Measurements from ENCODE around the gene RAB20. TPM values are rescaled to one million over a fixed set of nuclear protein-coding genes. Genes with fewer than 3 reads are reported as not detected.

The RAB20 gene
- total RNA-seq, 1 experiment from 2014 or later = 14.3 TPM

- no peak for TF ChIP-seq TCF7 (CRISPR knock-in tag; IDR thresholded peaks at IDR 0.05; ENCODE audit: low read depth)
- no peak for TF ChIP-seq NR2C2 (CRISPR knock-in tag; IDR thresholded peaks at IDR 0.05)
- no peak for TF ChIP-seq SMAD3 (CRISPR knock-in tag; IDR thresholded peaks at IDR 0.05; ENCODE audit: borderline replicate concordance)
Measured at GRCh38 chr13:110475550-110476219, 85.8 kb downstream of the RAB20 start (continued).

- peaks cover 47% of the 10 kb centered on the region for H3K36me3 Mint-ChIP-seq
- peak overlapping the region; percentile 24; the same call in 1 of the 2 replicates for H3K27ac Mint-ChIP-seq
- ATAC-seq (no peak), DNase-seq (ENCODE audit: low spot score) (no peak)
- ChIA-PET POLR2A (no interaction called here), CTCF (no interaction called here)
- TF ChIP-seq, protein P1, sequence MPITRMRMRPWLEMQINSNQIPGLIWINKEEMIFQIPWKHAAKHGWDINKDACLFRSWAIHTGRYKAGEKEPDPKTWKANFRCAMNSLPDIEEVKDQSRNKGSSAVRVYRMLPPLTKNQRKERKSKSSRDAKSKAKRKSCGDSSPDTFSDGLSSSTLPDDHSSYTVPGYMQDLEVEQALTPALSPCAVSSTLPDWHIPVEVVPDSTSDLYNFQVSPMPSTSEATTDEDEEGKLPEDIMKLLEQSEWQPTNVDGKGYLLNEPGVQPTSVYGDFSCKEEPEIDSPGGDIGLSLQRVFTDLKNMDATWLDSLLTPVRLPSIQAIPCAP (CRISPR knock-in tag; IDR thresholded peaks at IDR 0.05) = no peak
- TF ChIP-seq SOX15 (CRISPR knock-in tag; IDR thresholded peaks at IDR 0.05) (no peak), ZNF416 (CRISPR knock-in tag; IDR thresholded peaks at IDR 0.05) (no peak), ZNF425 (CRISPR knock-in tag; conservative IDR thresholded peaks at IDR 0.05) (no peak), KAT7 (CRISPR knock-in tag; IDR thresholded peaks at IDR 0.05; ENCODE audit: borderline replicate concordance) (no peak), SMAD4 (CRISPR knock-in tag; IDR thresholded peaks at IDR 0.05) (no peak), CBFB (CRISPR knock-in tag; IDR thresholded peaks at IDR 0.05; ENCODE audit: low read depth) (no peak), GTF2I (CRISPR knock-in tag; conservative IDR thresholded peaks at IDR 0.05) (no peak), NR2C2 (CRISPR knock-in tag; IDR thresholded peaks at IDR 0.05) (no peak), CREB1 (CRISPR knock-in tag; IDR thresholded peaks at IDR 0.05) (no peak), SP1 (CRISPR knock-in tag; conservative IDR thresholded peaks at IDR 0.05) (no peak), HMGA2 (CRISPR knock-in tag; IDR thresholded peaks at IDR 0.05) (no peak), FOXK1 (CRISPR knock-in tag; IDR thresholded peaks at IDR 0.05) (no peak), ATF1 (CRISPR knock-in tag; IDR thresholded peaks at IDR 0.05) (no peak), ZNF396 (CRISPR knock-in tag; IDR thresholded peaks at IDR 0.05; ENCODE audit: borderline replicate concordance) (no peak), EMX1 (CRISPR knock-in tag; IDR thresholded peaks at IDR 0.05) (no peak)
- TF ChIP-seq, protein P2, sequence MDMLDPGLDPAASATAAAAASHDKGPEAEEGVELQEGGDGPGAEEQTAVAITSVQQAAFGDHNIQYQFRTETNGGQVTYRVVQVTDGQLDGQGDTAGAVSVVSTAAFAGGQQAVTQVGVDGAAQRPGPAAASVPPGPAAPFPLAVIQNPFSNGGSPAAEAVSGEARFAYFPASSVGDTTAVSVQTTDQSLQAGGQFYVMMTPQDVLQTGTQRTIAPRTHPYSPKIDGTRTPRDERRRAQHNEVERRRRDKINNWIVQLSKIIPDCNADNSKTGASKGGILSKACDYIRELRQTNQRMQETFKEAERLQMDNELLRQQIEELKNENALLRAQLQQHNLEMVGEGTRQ (CRISPR knock-in tag; IDR thresholded peaks at IDR 0.05) = no peak
- TF ChIP-seq, protein P3, sequence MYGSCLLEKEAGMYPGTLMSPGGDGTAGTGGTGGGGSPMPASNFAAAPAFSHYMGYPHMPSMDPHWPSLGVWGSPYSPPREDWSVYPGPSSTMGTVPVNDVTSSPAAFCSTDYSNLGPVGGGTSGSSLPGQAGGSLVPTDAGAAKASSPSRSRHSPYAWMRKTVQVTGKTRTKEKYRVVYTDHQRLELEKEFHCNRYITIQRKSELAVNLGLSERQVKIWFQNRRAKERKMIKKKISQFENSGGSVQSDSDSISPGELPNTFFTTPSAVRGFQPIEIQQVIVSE (CRISPR knock-in tag; IDR thresholded peaks at IDR 0.05; ENCODE audit: borderline replicate concordance) = no peak
- TF ChIP-seq, protein P4, sequence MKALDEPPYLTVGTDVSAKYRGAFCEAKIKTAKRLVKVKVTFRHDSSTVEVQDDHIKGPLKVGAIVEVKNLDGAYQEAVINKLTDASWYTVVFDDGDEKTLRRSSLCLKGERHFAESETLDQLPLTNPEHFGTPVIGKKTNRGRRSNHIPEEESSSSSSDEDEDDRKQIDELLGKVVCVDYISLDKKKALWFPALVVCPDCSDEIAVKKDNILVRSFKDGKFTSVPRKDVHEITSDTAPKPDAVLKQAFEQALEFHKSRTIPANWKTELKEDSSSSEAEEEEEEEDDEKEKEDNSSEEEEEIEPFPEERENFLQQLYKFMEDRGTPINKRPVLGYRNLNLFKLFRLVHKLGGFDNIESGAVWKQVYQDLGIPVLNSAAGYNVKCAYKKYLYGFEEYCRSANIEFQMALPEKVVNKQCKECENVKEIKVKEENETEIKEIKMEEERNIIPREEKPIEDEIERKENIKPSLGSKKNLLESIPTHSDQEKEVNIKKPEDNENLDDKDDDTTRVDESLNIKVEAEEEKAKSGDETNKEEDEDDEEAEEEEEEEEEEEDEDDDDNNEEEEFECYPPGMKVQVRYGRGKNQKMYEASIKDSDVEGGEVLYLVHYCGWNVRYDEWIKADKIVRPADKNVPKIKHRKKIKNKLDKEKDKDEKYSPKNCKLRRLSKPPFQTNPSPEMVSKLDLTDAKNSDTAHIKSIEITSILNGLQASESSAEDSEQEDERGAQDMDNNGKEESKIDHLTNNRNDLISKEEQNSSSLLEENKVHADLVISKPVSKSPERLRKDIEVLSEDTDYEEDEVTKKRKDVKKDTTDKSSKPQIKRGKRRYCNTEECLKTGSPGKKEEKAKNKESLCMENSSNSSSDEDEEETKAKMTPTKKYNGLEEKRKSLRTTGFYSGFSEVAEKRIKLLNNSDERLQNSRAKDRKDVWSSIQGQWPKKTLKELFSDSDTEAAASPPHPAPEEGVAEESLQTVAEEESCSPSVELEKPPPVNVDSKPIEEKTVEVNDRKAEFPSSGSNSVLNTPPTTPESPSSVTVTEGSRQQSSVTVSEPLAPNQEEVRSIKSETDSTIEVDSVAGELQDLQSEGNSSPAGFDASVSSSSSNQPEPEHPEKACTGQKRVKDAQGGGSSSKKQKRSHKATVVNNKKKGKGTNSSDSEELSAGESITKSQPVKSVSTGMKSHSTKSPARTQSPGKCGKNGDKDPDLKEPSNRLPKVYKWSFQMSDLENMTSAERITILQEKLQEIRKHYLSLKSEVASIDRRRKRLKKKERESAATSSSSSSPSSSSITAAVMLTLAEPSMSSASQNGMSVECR (CRISPR knock-in tag; IDR thresholded peaks at IDR 0.05; ENCODE audit: borderline replicate concordance) = no peak
- H3K9me3 Mint-ChIP-seq = no peaks in the 10 kb centered on the region; the same call in 1 of the 2 replicates
- H3K4me1 Mint-ChIP-seq = peaks cover 6% of the 10 kb centered on the region
- H3K27me3 Mint-ChIP-seq (ENCODE audit: low read depth) = no peaks in the 10 kb centered on the region
- no peak overlapping the region for H3K4me3 Mint-ChIP-seq
Measured at GRCh38 chr13:110475117-110475516, 86.4 kb downstream of the RAB20 start.
